Heart right ventricle (tissue), 16 donors: ENCODE data around the gene SCMH1. TPM values are rescaled to one million over a fixed set of nuclear protein-coding genes. Genes with fewer than 3 reads are reported as not detected.
"Not testable (repeated sequence)": the region's sequence is repeated elsewhere in the genome, so short reads cannot be mapped to it uniquely, and the experiment has no call there.

ENCODE experiments used
- ATAC-seq, 8 donors: fragments of 200-7000 bp; cut with Tn5 transposase; one replicate each; pipeline ENCODE4 v1.9.1; 2020; ENCODE audit warnings: mild to moderate bottlenecking in 8 of 8, moderate library complexity in 8 of 8, moderate number of reproducible peaks in 1 of 8
- DNase-seq, 2 donors: peaks; one replicate each; pipeline ENCODE4 v3.0.0-alpha.2; 2020
- H3K27ac ChIP-seq, 10 donors: fragments of 200-600 bp; sonication (generic) in 2 of 10; one replicate each; pipeline versions ENCODE4 v1.5.0 to v1.8.0; 2020 to 2022; ENCODE audit warnings: mild to moderate bottlenecking in 3 of 10
- H3K27me3 ChIP-seq, 7 donors: fragments of 200-600 bp; one replicate each; pipeline ENCODE4 v1.8.0; 2021 to 2022; ENCODE audit warnings: mild to moderate bottlenecking in 2 of 7
- H3K36me3 ChIP-seq, 9 donors: fragments of 200-600 bp; sonication (generic) in 1 of 9; one replicate each; pipeline versions ENCODE4 v1.5.0 to v1.8.0; 2020 to 2022; ENCODE audit warnings: mild to moderate bottlenecking in 2 of 9
- H3K4me1 ChIP-seq, 9 donors: fragments of 200-600 bp; sonication (generic) in 1 of 9; one replicate each; pipeline versions ENCODE4 v1.5.0 to v1.8.0; 2020 to 2022; ENCODE audit warnings: mild to moderate bottlenecking in 4 of 9
- H3K4me3 ChIP-seq, 10 donors: fragments of 200-600 bp; sonication (generic) in 2 of 10; one replicate each; pipeline versions ENCODE4 v1.5.0 to v1.8.0; 2020 to 2022; ENCODE audit warnings: mild to moderate bottlenecking in 7 of 10, moderate library complexity in 2 of 10
- H3K9me3 ChIP-seq, 11 donors: fragments of 200-600 bp in 10 of 11; sonication (generic) in 2 of 11; one replicate each; pipeline versions ENCODE4 v1.5.0 to v1.8.0; 2013 to 2022; ENCODE audit warnings: mild to moderate bottlenecking in 2 of 11, control low read depth in 1 of 11, moderate library complexity in 1 of 11
- WGBS, 2 donors: extraction: QIAGEN DNeasy Blood & Tissue Kit; methylation state at CpG; one replicate each; pipeline ENCODE4 v1.1.7; 2013; ENCODE audit warnings: inconsistent platforms in 1 of 2; 5-methylcytosine and 5-hydroxymethylcytosine counted together
- intact Hi-C, 10 donors: fragments of 100-400 bp; cut with DNase I; formaldehyde crosslinking; loops; one replicate each; pipeline versions ENCODE4 v1.11.1 to v1.14.2; 2022
- polyA plus RNA-seq, 2 donors: library from polyadenylated mRNA; stranded (reverse); fragments of 200-250 nt; gene quantifications; one replicate each; pipeline ENCODE4 v1.2.3, GENCODE V29; 2013
- total RNA-seq, 10 donors: library from RNA; stranded (reverse); fragmentation: NEBNext Ultra II Directional in 3 of 10; extraction: Animal tissue kit (Norgen Biotek cat#: 25700) in 3 of 10; gene quantifications; one replicate each; pipeline versions ENCODE4 v1.2.1 to v1.2.4, GENCODE V29; 2021 to 2023
- TF ChIP-seq, protein P1 (sequence below), 9 donors: fragments of 200-600 bp; sonication (generic) in 2 of 9; IDR thresholded peaks; one replicate each; pipeline versions ENCODE4 v1.5.0 to v1.8.0; 2021 to 2022; ENCODE audit warnings: antibody characterized with exemption in 9 of 9, mild to moderate bottlenecking in 5 of 9, moderate library complexity in 1 of 9
- donor health status: Arrhythmogenic right ventricular cardiomyopathy.
- donor health status: ischemic (EF 13 %, LVEDD 7.1; RV severe dilation, severe dysfunction).
- donor health status: healthy with polysubstance abuse.
- donor health status: DM: no; HTN: yes; CAD: no.
- donor health status: DM: no; HTN: no; CAD: no.
- donor health status: ischemic (EF 25% LVEDD 6.9; RV normal size, moderate dysfunction).
- donor health status: ischemic (EF 25% LVEDD 5.7; RV mildly dilated, moderate dysfunction).
- donor health status: healthy.
- donor health status: DM: yes; HTN: yes; CAD: no.
- donor health status: Ischemic cardiomyopathy.
- donor health status: ischemic (EF 35%, LVEDD 5.7; RV mildly dilated, moderate dysfunction).
- donor health status: nonischemic (EF 11% LVEDD 7.7; RV severe dilation, severe dysfunction).
- donor health status: DM: yes; HTN: yes; CAD: no.
- donor health status: PGD.
- donor health status: ischemic (EF 29% LVEDD 5.4; RV normal size, mild dysfunction).
- donor health status: nonischemic (EF 23%, LVEDD 6.1; RV moderate dilation, normal function).

SCMH1 gene
- total and polyA plus RNA-seq, 12 donors: 29.6 to 53.5 (median 43.8) TPM

DNA sequence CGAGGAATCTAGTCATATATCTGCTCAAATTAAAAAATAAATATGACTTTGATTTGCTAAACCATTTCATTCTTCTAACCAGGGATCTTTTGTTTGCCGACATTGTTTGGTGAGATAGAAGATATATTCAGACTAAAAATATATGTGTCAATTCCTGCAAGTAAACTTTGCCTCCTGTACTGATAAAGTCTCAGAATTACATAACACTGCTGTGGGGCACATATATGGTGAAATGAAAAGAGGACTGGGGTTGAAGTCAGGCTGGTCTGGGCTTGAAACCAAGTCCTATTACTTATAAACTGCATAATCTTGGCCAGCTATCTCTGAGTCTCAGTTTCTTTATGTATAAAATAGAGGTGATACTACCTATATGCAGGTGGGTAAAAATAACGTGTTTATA is 9.8 kb downstream of the SCMH1 start:
- TF ChIP-seq, protein P1, sequence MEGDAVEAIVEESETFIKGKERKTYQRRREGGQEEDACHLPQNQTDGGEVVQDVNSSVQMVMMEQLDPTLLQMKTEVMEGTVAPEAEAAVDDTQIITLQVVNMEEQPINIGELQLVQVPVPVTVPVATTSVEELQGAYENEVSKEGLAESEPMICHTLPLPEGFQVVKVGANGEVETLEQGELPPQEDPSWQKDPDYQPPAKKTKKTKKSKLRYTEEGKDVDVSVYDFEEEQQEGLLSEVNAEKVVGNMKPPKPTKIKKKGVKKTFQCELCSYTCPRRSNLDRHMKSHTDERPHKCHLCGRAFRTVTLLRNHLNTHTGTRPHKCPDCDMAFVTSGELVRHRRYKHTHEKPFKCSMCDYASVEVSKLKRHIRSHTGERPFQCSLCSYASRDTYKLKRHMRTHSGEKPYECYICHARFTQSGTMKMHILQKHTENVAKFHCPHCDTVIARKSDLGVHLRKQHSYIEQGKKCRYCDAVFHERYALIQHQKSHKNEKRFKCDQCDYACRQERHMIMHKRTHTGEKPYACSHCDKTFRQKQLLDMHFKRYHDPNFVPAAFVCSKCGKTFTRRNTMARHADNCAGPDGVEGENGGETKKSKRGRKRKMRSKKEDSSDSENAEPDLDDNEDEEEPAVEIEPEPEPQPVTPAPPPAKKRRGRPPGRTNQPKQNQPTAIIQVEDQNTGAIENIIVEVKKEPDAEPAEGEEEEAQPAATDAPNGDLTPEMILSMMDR (IDR thresholded peaks at IDR 0.05): no peak
- no peaks in the 10 kb centered on the region for H3K9me3 ChIP-seq
- 68 to 72% methylated on average over 3 of the region's 3 CpGs for WGBS, 2 donors
- ATAC-seq (no peak), DNase-seq (no peak)
- H3K4me3 ChIP-seq: no peak overlapping the region
- no peaks in the 10 kb centered on the region for H3K36me3 ChIP-seq
- H3K27me3 ChIP-seq: no peaks in the 10 kb centered on the region
- peaks cover 0 to 40% (median 21%) of the 10 kb centered on the region in 9 donors for H3K4me1 ChIP-seq
- intact Hi-C loops: loop anchor here in 2 of 10 donors (10.0 kb wide), 2 partner anchors 128 to 188 kb away; no protein-coding TSS in a partner anchor
- no peak overlapping the region for H3K27ac ChIP-seq

DNA sequence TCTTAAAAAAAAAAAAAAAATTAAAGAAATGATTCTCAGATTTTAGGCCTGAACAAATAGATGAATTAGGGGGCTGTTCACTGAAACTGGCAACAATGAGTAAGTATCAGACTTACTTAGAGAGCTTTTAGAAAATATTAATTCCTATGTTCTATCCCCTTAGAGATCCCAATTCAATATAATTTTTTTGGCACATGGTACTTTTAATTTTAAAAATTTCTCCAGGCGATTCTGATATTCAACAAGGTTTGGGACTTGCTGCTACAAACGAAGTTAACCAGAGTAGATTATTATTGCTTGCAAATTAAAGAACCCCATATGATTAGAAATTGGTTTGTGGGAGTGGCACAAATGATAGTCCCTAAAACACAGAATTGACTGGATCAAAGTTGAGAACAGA is 11.4 kb downstream of the SCMH1 start:
- WGBS, 2 donors: 85% methylated on average over 2 of the region's 2 CpGs
- no peaks in the 10 kb centered on the region for H3K9me3 ChIP-seq
- TF ChIP-seq, protein P1 (IDR thresholded peaks at IDR 0.05): no peak
- DNase-seq (no peak), ATAC-seq (no peak)
- no peak overlapping the region for H3K4me3 ChIP-seq
- no peak overlapping the region for H3K27ac ChIP-seq
- intact Hi-C loops: loop anchor here in 2 of 10 donors (10.0 kb wide), 2 partner anchors 126 to 186 kb away; no protein-coding TSS in a partner anchor
- H3K4me1 ChIP-seq: peaks cover 0 to 34% (median 20%) of the 10 kb centered on the region in 9 donors
- no peaks in the 10 kb centered on the region for H3K36me3 ChIP-seq
- no peaks in the 10 kb centered on the region for H3K27me3 ChIP-seq

DNA sequence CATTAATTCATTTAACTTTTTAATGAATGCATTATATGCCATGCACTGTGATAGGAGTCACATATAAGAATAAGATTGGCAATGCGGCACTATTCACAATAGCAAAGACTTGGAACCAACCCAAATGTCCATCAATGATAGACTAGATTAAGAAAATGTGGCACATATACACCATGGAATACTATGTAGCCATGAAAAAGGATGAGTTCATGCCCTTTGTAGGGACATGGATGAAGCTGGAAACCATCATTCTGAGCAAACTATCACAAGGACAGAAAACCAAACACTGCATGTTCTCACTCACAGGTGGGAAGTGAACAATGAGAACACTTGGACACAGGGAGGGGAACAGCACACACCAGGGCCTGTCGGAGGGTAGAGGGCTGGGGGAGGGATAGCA is 12.9 kb downstream of the SCMH1 start:
- H3K27ac ChIP-seq, intact Hi-C loops, DNase-seq, H3K27me3 ChIP-seq, H3K36me3 ChIP-seq, ATAC-seq, H3K4me3 ChIP-seq, H3K9me3 ChIP-seq: not testable (repeated sequence)
- 96 to 97% methylated on average over 2 of the region's 2 CpGs for WGBS, 2 donors
- H3K4me1 ChIP-seq: peaks cover 0 to 28% (median 20%) of the 10 kb centered on the region in 9 donors

GRCh38 chr1:41226815-41227434 is 15.2 kb downstream of the SCMH1 start:
- Histone ChIP-seq H3K27me3 (no peaks in the 10 kb centered on the region), H3K27ac (no peak overlapping the region), H3K4me3 (no peak overlapping the region), H3K9me3 (no peaks in the 10 kb centered on the region), H3K36me3 (no peaks in the 10 kb centered on the region), H3K4me1 (peaks cover 0 to 23% (median 9%) of the 10 kb centered on the region in 9 donors)
- ATAC-seq (no peak), DNase-seq (no peak)
- intact Hi-C loops: no loop called here
- 52% methylated on average over 3 of the region's 3 CpGs for WGBS, 2 donors
- TF ChIP-seq, protein P1 (IDR thresholded peaks at IDR 0.05): no peak

DNA sequence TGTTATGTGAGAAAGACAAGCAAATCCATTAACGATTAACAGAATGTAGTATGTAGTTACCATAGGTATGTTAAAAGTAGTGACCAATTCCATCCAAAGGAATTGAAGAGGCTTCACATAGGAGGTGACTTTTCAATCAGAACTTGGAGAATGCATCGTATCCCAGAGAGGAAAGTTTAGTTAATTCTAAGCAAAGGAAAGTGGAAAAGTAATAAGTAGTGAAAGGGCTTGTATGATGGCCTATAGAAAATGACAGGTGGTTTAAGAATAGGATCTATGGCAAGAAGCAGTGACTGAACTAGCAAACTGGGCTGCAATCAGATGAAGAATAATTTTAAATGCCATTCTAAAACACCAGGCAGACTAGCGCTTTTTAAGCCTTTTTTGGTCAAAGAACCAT is 16.6 kb downstream of the SCMH1 start:
- no peaks in the 10 kb centered on the region for H3K27me3 ChIP-seq
- TF ChIP-seq, protein P1 (IDR thresholded peaks at IDR 0.05): no peak
- peaks cover 0 to 26% (median 10%) of the 10 kb centered on the region in 9 donors for H3K4me1 ChIP-seq
- intact Hi-C loops: no loop called here
- no peak overlapping the region for H3K4me3 ChIP-seq
- ATAC-seq: no peak
- no peak overlapping the region for H3K27ac ChIP-seq
- no peaks in the 10 kb centered on the region for H3K36me3 ChIP-seq
- H3K9me3 ChIP-seq: no peaks in the 10 kb centered on the region
- no peak for DNase-seq
- 96 to 97% methylated on average over 3 of the region's 3 CpGs for WGBS, 2 donors
